Keratinocyte (primary cell): Measurements from ENCODE around the gene PIK3CG. TPM values are rescaled to one million over a fixed set of nuclear protein-coding genes. Genes with fewer than 3 reads are reported as not detected.
"Not testable (repeated sequence)": the region's sequence is repeated elsewhere in the genome, so short reads cannot be mapped to it uniquely, and the experiment has no call there.

Experiments
- DNase-seq: peaks from one replicate; pipeline ENCODE4 v3.0.0-alpha.2; 2011; ENCODE audit warnings: low read depth, missing footprints, low spot score
- FAIRE-seq: peaks from 2 replicates; lab custom pipeline; 2011; peaks lifted over from hg19 to GRCh38; lab: Jason Lieb, UNC
- H2AFZ ChIP-seq: 2 replicates; pipeline ENCODE4 v1.6.0; 2012; ENCODE audit warnings: low read length, control low read depth, inconsistent platforms; ENCODE audit not compliant: control insufficient read depth
- H3K27ac ChIP-seq: 2 replicates; pipeline ENCODE4 v1.5.1; 2011; ENCODE audit warnings: low read length; ENCODE audit not compliant: control insufficient read depth, insufficient read depth
- H3K27me3 ChIP-seq: 3 replicates; pipeline ENCODE4 v1.6.0; 2011; ENCODE audit warnings: low read length; ENCODE audit not compliant: control insufficient read depth, insufficient read depth; ENCODE audit errors: extremely low read depth
- H3K36me3 ChIP-seq, 2 experiments: 2 replicates in 1 of 2; 3 replicates in 1 of 2; pipeline ENCODE4 v1.5.1; 2011; ENCODE audit warnings: low read length in 2 of 2, mild to moderate bottlenecking in 1 of 2; ENCODE audit not compliant: control insufficient read depth in 2 of 2, insufficient read depth in 2 of 2; ENCODE audit errors: extremely low read depth in 1 of 2
- H3K4me1 ChIP-seq: 3 replicates; pipeline ENCODE4 v1.5.1; 2011; ENCODE audit warnings: low read length; ENCODE audit not compliant: control insufficient read depth, insufficient read depth; ENCODE audit errors: extremely low read depth
- H3K4me2 ChIP-seq: 3 replicates; pipeline ENCODE4 v1.6.0; 2011; ENCODE audit warnings: low read depth, low read length; ENCODE audit not compliant: control insufficient read depth, insufficient read depth; ENCODE audit errors: extremely low read depth
- H3K4me3 ChIP-seq, 3 experiments: fragments of 200-600 bp in 1 of 3; sonication (generic) in 1 of 3; 2 replicates in 2 of 3; 3 replicates in 1 of 3; pipeline ENCODE4 v1.5.1; 2011 to 2016; ENCODE audit warnings: low read length in 3 of 3, mild to moderate bottlenecking in 3 of 3, control low read depth in 2 of 3, inconsistent platforms in 1 of 3, low read depth in 1 of 3, mixed read lengths in 1 of 3, mixed run types in 1 of 3, moderate library complexity in 1 of 3; ENCODE audit not compliant: control insufficient read depth in 2 of 3, insufficient read depth in 2 of 3; ENCODE audit errors: extremely low read depth in 1 of 3
- H3K79me2 ChIP-seq: 2 replicates; pipeline ENCODE4 v1.6.0; 2012; ENCODE audit warnings: low read length; ENCODE audit not compliant: control insufficient read depth, insufficient read depth
- H3K9ac ChIP-seq: 3 replicates; pipeline ENCODE4 v1.6.0; 2011; ENCODE audit warnings: low read length; ENCODE audit not compliant: control insufficient read depth, insufficient read depth; ENCODE audit errors: extremely low read depth
- H3K9me1 ChIP-seq: 3 replicates; pipeline ENCODE4 v1.6.0; 2011; ENCODE audit warnings: low read length; ENCODE audit not compliant: control insufficient read depth, insufficient read depth; ENCODE audit errors: extremely low read depth
- H3K9me3 ChIP-seq: 2 replicates; pipeline ENCODE4 v1.5.1; 2012; ENCODE audit warnings: low read depth, low read length; ENCODE audit not compliant: control insufficient read depth
- H4K20me1 ChIP-seq: 3 replicates; pipeline ENCODE4 v1.6.0; 2011; ENCODE audit warnings: low read length; ENCODE audit not compliant: control insufficient read depth, insufficient read depth; ENCODE audit errors: extremely low read depth
- EZH2 ChIP-seq: IDR thresholded peaks from one replicate; pipeline ENCODE4 v1.6.1; 2012; ENCODE audit warnings: inconsistent platforms, mild to moderate bottlenecking, low read length, moderate library complexity
- dilution Hi-C: fragments of 300-500 bp; cut with MboI; formaldehyde crosslinking; loops from one replicate; pipeline ENCODE4 v1.7.0; 2020; ENCODE audit warnings: low sequenced_read_pairs; ENCODE audit not compliant: extremely low pct_ligation_motif_present
- polyA plus RNA-seq, 5 experiments: library from polyadenylated mRNA; depleted of rRNA in 3 of 5; stranded (reverse) in 3 of 5; stranded (forward) in 1 of 5; unstranded in 1 of 5; fragments of >200 nt; gene quantifications; 1 replicate in 1 of 5; 2 replicates in 3 of 5; 3 replicates in 1 of 5; pipeline versions ENCODE4 v1.2.1 to v1.2.3, GENCODE V29; 2011 to 2012; ENCODE audit warnings: missing spikeins in 2 of 5, low read depth in 1 of 5, low replicate concordance in 1 of 5
- TF ChIP-seq, protein P1 (sequence below), 3 experiments: IDR thresholded peaks in 1 of 3; conservative IDR thresholded peaks in 1 of 3; optimal IDR thresholded peaks in 1 of 3; 2 replicates in 2 of 3; 3 replicates in 1 of 3; pipeline versions ENCODE3 to v1.5.1; 2011; ENCODE audit warnings: low read length in 3 of 3, mild to moderate bottlenecking in 3 of 3, moderate library complexity in 2 of 3, control low read depth in 1 of 3, inconsistent platforms in 1 of 3; ENCODE audit not compliant: insufficient read depth in 2 of 3; ENCODE audit errors: extremely low read depth in 1 of 3

PIK3CG gene
- polyA plus RNA-seq, 1 donor (not counting 4 experiments of a cell fraction or from before 2014, with no cell fraction given): not detected

DNA sequence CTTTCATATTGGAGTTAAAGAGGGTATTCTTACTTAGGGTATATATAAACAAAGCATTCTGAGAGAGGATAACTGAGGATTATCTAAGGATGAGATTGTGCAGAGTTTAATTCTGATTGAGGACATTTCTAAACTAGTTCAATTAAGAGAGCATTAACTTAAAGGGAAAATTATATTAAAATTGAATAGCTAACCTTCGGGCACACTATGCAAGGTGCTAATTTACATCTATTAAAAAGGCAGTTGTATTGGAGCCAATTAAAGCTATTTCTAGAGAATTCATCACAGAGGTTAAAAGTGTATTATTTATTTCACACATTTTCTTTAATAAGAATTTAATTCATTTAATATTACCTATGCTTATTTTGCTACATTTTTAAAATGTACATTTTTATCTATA is 17.0 kb upstream of the PIK3CG start:
- Histone ChIP-seq H3K9me3 (no peaks in the 10 kb centered on the region), H3K9me1 (no peaks in the 10 kb centered on the region), H3K4me1 (no peaks in the 10 kb centered on the region), H3K36me3 (no peaks in the 10 kb centered on the region), H3K9ac (no peak overlapping the region), H3K4me2 (no peak overlapping the region), H3K4me3 (no peak overlapping the region), H3K79me2 (no peaks in the 10 kb centered on the region), H2AFZ (no peak overlapping the region), H4K20me1 (no peaks in the 10 kb centered on the region), H3K27me3 (peaks cover 4% of the 10 kb centered on the region), H3K27ac (no peak overlapping the region)
- DNase-seq: no peak
- dilution Hi-C loops: no loop called here
- TF ChIP-seq, protein P1, sequence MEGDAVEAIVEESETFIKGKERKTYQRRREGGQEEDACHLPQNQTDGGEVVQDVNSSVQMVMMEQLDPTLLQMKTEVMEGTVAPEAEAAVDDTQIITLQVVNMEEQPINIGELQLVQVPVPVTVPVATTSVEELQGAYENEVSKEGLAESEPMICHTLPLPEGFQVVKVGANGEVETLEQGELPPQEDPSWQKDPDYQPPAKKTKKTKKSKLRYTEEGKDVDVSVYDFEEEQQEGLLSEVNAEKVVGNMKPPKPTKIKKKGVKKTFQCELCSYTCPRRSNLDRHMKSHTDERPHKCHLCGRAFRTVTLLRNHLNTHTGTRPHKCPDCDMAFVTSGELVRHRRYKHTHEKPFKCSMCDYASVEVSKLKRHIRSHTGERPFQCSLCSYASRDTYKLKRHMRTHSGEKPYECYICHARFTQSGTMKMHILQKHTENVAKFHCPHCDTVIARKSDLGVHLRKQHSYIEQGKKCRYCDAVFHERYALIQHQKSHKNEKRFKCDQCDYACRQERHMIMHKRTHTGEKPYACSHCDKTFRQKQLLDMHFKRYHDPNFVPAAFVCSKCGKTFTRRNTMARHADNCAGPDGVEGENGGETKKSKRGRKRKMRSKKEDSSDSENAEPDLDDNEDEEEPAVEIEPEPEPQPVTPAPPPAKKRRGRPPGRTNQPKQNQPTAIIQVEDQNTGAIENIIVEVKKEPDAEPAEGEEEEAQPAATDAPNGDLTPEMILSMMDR (optimal IDR thresholded peaks at IDR 0.05 in 1 of 3, IDR thresholded peaks at IDR 0.05 in 1 of 3, conservative IDR thresholded peaks at IDR 0.05 in 1 of 3; ENCODE audit: extremely low read depth in 1 of 3, insufficient read depth in 2 of 3, low read length in 3 of 3): no peak
- TF ChIP-seq EZH2: no peak
- no peak for FAIRE-seq

DNA sequence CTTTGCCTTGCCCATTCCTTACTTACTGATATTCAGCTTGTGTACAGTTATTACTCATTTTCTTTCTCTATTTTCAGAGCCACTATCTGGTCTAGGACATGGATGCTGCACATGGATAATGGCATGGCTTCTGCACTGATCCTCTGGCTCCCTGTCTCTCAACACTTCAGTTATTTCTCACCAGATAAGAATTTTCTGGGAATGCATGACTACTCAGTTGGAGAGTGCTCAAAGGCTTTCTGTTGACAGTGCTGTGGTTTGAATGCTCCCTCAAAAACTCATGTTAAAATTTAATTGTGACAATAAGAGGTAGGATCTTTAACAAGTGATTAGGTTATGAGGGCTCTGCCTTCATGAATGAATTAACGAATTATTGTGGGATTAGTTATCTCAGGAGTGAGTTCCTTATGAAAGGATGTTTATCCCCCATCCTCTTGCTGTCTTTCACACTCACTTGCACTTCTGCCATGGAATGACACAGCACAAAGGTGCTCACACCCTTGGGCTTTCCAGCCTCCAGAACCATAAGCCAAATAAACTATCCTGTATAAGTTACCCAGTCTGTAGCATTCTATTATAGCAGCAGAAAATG is 16.1 kb upstream of the PIK3CG start:
- Histone ChIP-seq H3K9me3 (no peaks in the 10 kb centered on the region), H3K9ac (no peak overlapping the region), H3K27me3 (peaks cover 4% of the 10 kb centered on the region), H3K27ac (no peak overlapping the region), H3K4me3 (no peak overlapping the region), H3K4me1 (no peaks in the 10 kb centered on the region), H3K9me1 (no peaks in the 10 kb centered on the region), H2AFZ (no peak overlapping the region), H4K20me1 (no peaks in the 10 kb centered on the region), H3K36me3 (no peaks in the 10 kb centered on the region), H3K4me2 (no peak overlapping the region), H3K79me2 (no peaks in the 10 kb centered on the region)
- FAIRE-seq (no peak), DNase-seq (no peak)
- dilution Hi-C loops: no loop called here
- TF ChIP-seq, protein P1 (optimal IDR thresholded peaks at IDR 0.05 in 1 of 3, IDR thresholded peaks at IDR 0.05 in 1 of 3, conservative IDR thresholded peaks at IDR 0.05 in 1 of 3; ENCODE audit: extremely low read depth in 1 of 3, insufficient read depth in 2 of 3, low read length in 3 of 3): no peak
- TF ChIP-seq EZH2: no peak

DNA sequence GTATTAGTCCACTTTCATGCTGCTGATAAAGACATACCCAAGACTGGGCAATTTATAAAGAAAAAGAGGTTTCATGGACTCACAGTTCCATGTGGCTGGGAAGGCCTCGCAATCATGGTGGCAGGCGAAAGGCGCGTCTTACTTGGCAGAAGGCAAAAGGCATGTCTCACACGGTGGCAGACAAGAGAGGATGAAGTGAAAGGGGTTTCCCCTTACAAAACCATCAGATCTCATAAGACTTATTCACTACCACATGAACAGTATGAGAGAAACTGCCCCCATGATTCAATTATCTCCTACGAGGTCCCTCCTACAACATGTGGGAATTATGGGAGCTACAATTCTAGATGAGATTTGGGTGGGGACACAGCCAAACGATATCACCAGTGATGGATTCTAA is 13.4 kb upstream of the PIK3CG start:
- H2AFZ ChIP-seq, H3K9me3 ChIP-seq, H3K27me3 ChIP-seq, H3K9ac ChIP-seq, H3K4me3 ChIP-seq, H3K4me2 ChIP-seq, H3K4me1 ChIP-seq, H3K27ac ChIP-seq, dilution Hi-C loops, H4K20me1 ChIP-seq, FAIRE-seq, DNase-seq, H3K36me3 ChIP-seq, H3K9me1 ChIP-seq, H3K79me2 ChIP-seq: not testable (repeated sequence)
